HEK293 (cell line): Measurements from ENCODE around the gene NPAS2.

Source experiments
- CTCF ChIA-PET: fragments of 350-600 bp; formaldehyde crosslinking; extraction: SDS; loops from one replicate; lab custom pipeline; 2021; ENCODE audit warnings: antibody characterized with exemption; lab: Yijun Ruan, JAX
- POLR2A ChIA-PET: fragments of 300-600 bp; formaldehyde crosslinking; extraction: SDS; loops from one replicate; lab custom pipeline; 2020; ENCODE audit warnings: antibody characterized with exemption, inconsistent platforms; lab: Yijun Ruan, JAX
- H3K27ac ChIP-seq: fragments of 200-500 bp; sonication (Bioruptor generic); 2 replicates; pipeline ENCODE4 v1.5.1; 2014; ENCODE audit warnings: low read depth, low read length, control low read depth, inconsistent platforms; ENCODE audit errors: extremely low read depth
- H3K36me3 ChIP-seq, 2 experiments: fragments of 200-500 bp in 1 of 2; sonication (Bioruptor generic) in 1 of 2; 1 replicate in 1 of 2; 2 replicates in 1 of 2; pipeline ENCODE4 v1.5.1; 2014 to 2017; ENCODE audit warnings: inconsistent platforms in 2 of 2, low read length in 2 of 2; ENCODE audit not compliant: control insufficient read depth in 2 of 2, insufficient read depth in 1 of 2
- H3K4me1 ChIP-seq: fragments of 200-500 bp; sonication (Bioruptor generic); 2 replicates; pipeline ENCODE4 v1.5.1; 2014; ENCODE audit warnings: mild to moderate bottlenecking, low read length, inconsistent platforms; ENCODE audit not compliant: control insufficient read depth, insufficient read depth
- H3K4me3 ChIP-seq: 2 replicates; pipeline ENCODE4 v1.5.1; 2011; ENCODE audit warnings: low read depth, mild to moderate bottlenecking, control low read depth, low read length, moderate library complexity
- H3K9me3 ChIP-seq: fragments of 200-500 bp; sonication (Bioruptor generic); 2 replicates; pipeline ENCODE4 v1.5.1; 2014; ENCODE audit warnings: low read depth, low read length, inconsistent platforms; ENCODE audit not compliant: control insufficient read depth, insufficient read depth
- HOXA7 ChIP-seq: sonication (generic); formaldehyde crosslinking; IDR thresholded peaks from 2 replicates; pipeline ENCODE4 v1.8.1; 2022; ENCODE audit warnings: missing genetic modification reagents, borderline replicate concordance
- INSM2 ChIP-seq: fragments of 450-650 bp; formaldehyde crosslinking; IDR thresholded peaks from 2 replicates; pipeline ENCODE4 v1.5.1; 2016; ENCODE audit warnings: missing biosample characterization, missing genetic modification characterization
- SP7 ChIP-seq: fragments of 450-650 bp; formaldehyde crosslinking; IDR thresholded peaks from 2 replicates; pipeline ENCODE4 v1.5.1; 2016; ENCODE audit warnings: missing biosample characterization, missing genetic modification characterization
- ZBTB49 ChIP-seq: fragments of 450-650 bp; formaldehyde crosslinking; IDR thresholded peaks from 2 replicates; pipeline ENCODE4 v1.5.1; 2016; ENCODE audit warnings: missing biosample characterization, missing genetic modification characterization, low read depth
- ZEB2 ChIP-seq: fragments of 450-650 bp; formaldehyde crosslinking; IDR thresholded peaks from 2 replicates; pipeline ENCODE4 v1.5.1; 2016; ENCODE audit warnings: missing biosample characterization, missing genetic modification characterization
- ZFP3 ChIP-seq: fragments of 450-650 bp; formaldehyde crosslinking; IDR thresholded peaks from 2 replicates; pipeline ENCODE4 v1.5.1; 2016; ENCODE audit warnings: low read depth, missing biosample characterization, missing genetic modification characterization
- ZNF148 ChIP-seq: fragments of 450-650 bp; formaldehyde crosslinking; IDR thresholded peaks from 2 replicates; pipeline ENCODE4 v1.5.0; 2017; ENCODE audit warnings: missing biosample characterization, missing genetic modification characterization, borderline replicate concordance
- ZNF155 ChIP-seq: fragments of 450-650 bp; formaldehyde crosslinking; IDR thresholded peaks from 2 replicates; pipeline ENCODE4 v1.5.1; 2016; ENCODE audit warnings: missing biosample characterization, missing genetic modification characterization
- ZNF221 ChIP-seq: fragments of 450-650 bp; formaldehyde crosslinking; IDR thresholded peaks from 2 replicates; pipeline ENCODE4 v1.5.1; 2017; ENCODE audit warnings: missing biosample characterization, missing genetic modification characterization, borderline replicate concordance
- ZNF24 ChIP-seq: fragments of 450-650 bp; formaldehyde crosslinking; IDR thresholded peaks from 2 replicates; pipeline ENCODE4 v1.5.1; 2016; ENCODE audit warnings: missing biosample characterization, missing genetic modification characterization
- ZNF354C ChIP-seq: fragments of 450-650 bp; formaldehyde crosslinking; IDR thresholded peaks from 2 replicates; pipeline ENCODE4 v1.5.1; 2016; ENCODE audit warnings: missing biosample characterization, missing genetic modification characterization, low read depth, borderline replicate concordance
- ZNF426 ChIP-seq: fragments of 450-650 bp; formaldehyde crosslinking; IDR thresholded peaks from 2 replicates; pipeline ENCODE4 v1.5.1; 2017; ENCODE audit warnings: missing biosample characterization, missing genetic modification characterization, mild to moderate bottlenecking, inconsistent platforms, moderate library complexity
- ZNF600 ChIP-seq: fragments of 450-650 bp; formaldehyde crosslinking; IDR thresholded peaks from 2 replicates; pipeline ENCODE4 v1.5.1; 2016; ENCODE audit warnings: missing biosample characterization, missing genetic modification characterization
- ZNF629 ChIP-seq: fragments of 450-650 bp; formaldehyde crosslinking; IDR thresholded peaks from 2 replicates; pipeline ENCODE4 v1.5.1; 2017; ENCODE audit warnings: missing biosample characterization, missing genetic modification characterization
- ZNF654 ChIP-seq: fragments of 450-650 bp; formaldehyde crosslinking; IDR thresholded peaks from 2 replicates; pipeline ENCODE4 v1.5.1; 2016; ENCODE audit warnings: low read depth, missing biosample characterization, missing genetic modification characterization
- ZNF747 ChIP-seq: fragments of 450-650 bp; formaldehyde crosslinking; IDR thresholded peaks from 2 replicates; pipeline ENCODE4 v1.5.1; 2016; ENCODE audit warnings: missing biosample characterization, missing genetic modification characterization
- TF ChIP-seq, protein P1 (sequence below): fragments of 450-650 bp; formaldehyde crosslinking; IDR thresholded peaks from 2 replicates; pipeline ENCODE4 v1.5.1; 2016; ENCODE audit warnings: missing biosample characterization, missing genetic modification characterization
- TF ChIP-seq, protein P2 (sequence below): fragments of 450-650 bp; formaldehyde crosslinking; IDR thresholded peaks from 2 replicates; pipeline ENCODE4 v1.5.1; 2016; ENCODE audit warnings: missing biosample characterization, missing genetic modification characterization

NPAS2 gene

GRCh38 chr2:100889286-100889685 is 69.3 kb downstream of the NPAS2 start (continued):
- TF ChIP-seq ZNF148 (tag by site-specific recombination), result no peak
- no peak for TF ChIP-seq HOXA7 (CRISPR knock-in tag)
- no peak for TF ChIP-seq ZNF654 (tag by site-specific recombination)
- no peak for TF ChIP-seq ZNF155
- no peak for TF ChIP-seq ZEB2 (tag by site-specific recombination)
- TF ChIP-seq, all 188 proteins: peak for 0

- ChIA-PET POLR2A (interaction anchor here (1.9 kb wide), 1 partner anchor 110 kb away, joined by 4 read pairs; the partner anchor contains the start of gene RPL31), CTCF (interaction anchor here (0.6 kb wide), 1 partner anchor 74 kb away, joined by 3 read pairs; no protein-coding TSS in a partner anchor)
- peaks cover 5% of the 10 kb centered on the region; the same call in 1 of the 2 replicates for H3K4me1 ChIP-seq
- TF ChIP-seq ZBTB49 (tag by site-specific recombination) (no peak), ZNF24 (no peak), ZNF221 (no peak), ZNF426 (tag by site-specific recombination) (no peak), ZNF354C (tag by site-specific recombination) (no peak), ZNF629 (tag by site-specific recombination) (no peak), ZNF747 (tag by site-specific recombination) (no peak)
- H3K36me3 ChIP-seq, result no peaks in the 10 kb centered on the region
- H3K27ac ChIP-seq, result no peak overlapping the region
- H3K4me3 ChIP-seq, result no peak overlapping the region
- no peaks in the 10 kb centered on the region for H3K9me3 ChIP-seq
These were observed 72.1 kb downstream of the NPAS2 start for GRCh38 chr2:100891906-100892642.

DNA sequence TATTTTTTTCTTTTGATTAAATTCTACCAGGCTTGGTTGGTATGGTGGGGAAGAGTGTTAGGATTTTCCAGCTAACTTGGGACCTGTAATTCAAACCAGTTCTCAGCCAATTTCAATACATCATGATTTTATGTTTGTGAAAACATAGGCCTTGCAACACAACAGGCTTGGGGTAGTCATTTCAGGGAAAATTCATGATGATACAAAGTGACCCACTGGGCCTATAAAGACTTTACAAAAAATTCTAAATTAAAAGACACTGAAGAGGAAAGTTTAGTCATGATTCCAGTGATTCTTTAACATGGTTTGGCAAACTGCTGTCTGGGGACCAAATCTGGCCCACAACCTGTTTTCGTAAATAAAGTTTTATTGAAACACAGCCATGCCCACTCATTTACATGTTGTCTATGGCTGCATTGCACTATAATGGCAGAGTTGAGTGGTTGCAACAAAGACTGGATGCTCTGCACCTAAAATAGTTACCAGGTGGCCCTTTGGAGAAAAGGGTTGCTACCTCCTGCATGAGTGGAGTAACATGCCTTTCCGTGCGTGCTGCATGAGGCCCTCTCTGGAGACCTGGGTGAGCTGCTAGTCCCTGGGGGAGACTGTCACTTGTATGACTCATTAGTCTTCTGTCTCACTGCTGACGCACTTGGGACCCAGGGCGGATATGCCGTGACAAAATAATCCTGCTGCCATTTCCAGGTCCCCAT is 73.6 kb downstream of the NPAS2 start:
- no peaks in the 10 kb centered on the region for H3K9me3 ChIP-seq
- CTCF ChIA-PET, result interaction anchor here (0.6 to 1.0 kb wide), 3 partner anchors 11 to 312 kb away, joined by 3 to 4 read pairs (median 3); no protein-coding TSS in a partner anchor
- H3K27ac ChIP-seq, result no peak overlapping the region
- POLR2A ChIA-PET, result interaction anchor here (1.9 kb wide), 1 partner anchor 108 kb away, joined by 4 read pairs; the partner anchor contains the start of gene RPL31
- no peak overlapping the region for H3K4me3 ChIP-seq
- peaks cover 5% of the 10 kb centered on the region; the same call in 1 of the 2 replicates for H3K4me1 ChIP-seq
- H3K36me3 ChIP-seq, result no peaks in the 10 kb centered on the region
- TF ChIP-seq, protein P1, sequence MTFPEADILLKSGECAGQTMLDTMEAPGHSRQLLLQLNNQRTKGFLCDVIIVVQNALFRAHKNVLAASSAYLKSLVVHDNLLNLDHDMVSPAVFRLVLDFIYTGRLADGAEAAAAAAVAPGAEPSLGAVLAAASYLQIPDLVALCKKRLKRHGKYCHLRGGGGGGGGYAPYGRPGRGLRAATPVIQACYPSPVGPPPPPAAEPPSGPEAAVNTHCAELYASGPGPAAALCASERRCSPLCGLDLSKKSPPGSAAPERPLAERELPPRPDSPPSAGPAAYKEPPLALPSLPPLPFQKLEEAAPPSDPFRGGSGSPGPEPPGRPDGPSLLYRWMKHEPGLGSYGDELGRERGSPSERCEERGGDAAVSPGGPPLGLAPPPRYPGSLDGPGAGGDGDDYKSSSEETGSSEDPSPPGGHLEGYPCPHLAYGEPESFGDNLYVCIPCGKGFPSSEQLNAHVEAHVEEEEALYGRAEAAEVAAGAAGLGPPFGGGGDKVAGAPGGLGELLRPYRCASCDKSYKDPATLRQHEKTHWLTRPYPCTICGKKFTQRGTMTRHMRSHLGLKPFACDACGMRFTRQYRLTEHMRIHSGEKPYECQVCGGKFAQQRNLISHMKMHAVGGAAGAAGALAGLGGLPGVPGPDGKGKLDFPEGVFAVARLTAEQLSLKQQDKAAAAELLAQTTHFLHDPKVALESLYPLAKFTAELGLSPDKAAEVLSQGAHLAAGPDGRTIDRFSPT (tag by site-specific recombination), result 0 out of 2 replicates have a peak, but pooled peaks have one; percentile 35
- TF ChIP-seq SP7, result peak; percentile 51
- TF ChIP-seq, protein P2, sequence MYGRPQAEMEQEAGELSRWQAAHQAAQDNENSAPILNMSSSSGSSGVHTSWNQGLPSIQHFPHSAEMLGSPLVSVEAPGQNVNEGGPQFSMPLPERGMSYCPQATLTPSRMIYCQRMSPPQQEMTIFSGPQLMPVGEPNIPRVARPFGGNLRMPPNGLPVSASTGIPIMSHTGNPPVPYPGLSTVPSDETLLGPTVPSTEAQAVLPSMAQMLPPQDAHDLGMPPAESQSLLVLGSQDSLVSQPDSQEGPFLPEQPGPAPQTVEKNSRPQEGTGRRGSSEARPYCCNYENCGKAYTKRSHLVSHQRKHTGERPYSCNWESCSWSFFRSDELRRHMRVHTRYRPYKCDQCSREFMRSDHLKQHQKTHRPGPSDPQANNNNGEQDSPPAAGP (tag by site-specific recombination), result peak; percentile 64; the same call in 1 of the 2 replicates
- TF ChIP-seq ZNF600 (tag by site-specific recombination), result peak; percentile 61; the same call in 1 of the 2 replicates
- no peak for TF ChIP-seq ZFP3 (tag by site-specific recombination)
- 0 out of 2 replicates have a peak, but pooled peaks have one; percentile 27 for TF ChIP-seq INSM2 (tag by site-specific recombination)
- 0 out of 2 replicates have a peak, but pooled peaks have one; percentile 35 for TF ChIP-seq ZEB2 (tag by site-specific recombination)
